Endothelial cell of umbilical vein (primary cell): ENCODE results near the gene NCK1. TPM values are rescaled to one million over a fixed set of nuclear protein-coding genes. Genes with fewer than 3 reads are reported as not detected.

Experiments used
- BruUV-seq: library from RNA; stranded (reverse); fragments of 400-500 nt; replicated peaks from 2 replicates; lab custom pipeline; 2021; lab: Mats Ljungman, UMichigan
- CTCF ChIA-PET: fragments of 300-600, 350-600 bp; sonication (Branson Sonifier 250); formaldehyde crosslinking; loops from one replicate; lab custom pipeline; 2021; ENCODE audit warnings: antibody characterized with exemption, inconsistent platforms; lab: Charles Lee
- POLR2A ChIA-PET: fragments of 300-600, 350-600 bp; sonication (Branson Sonifier 250); formaldehyde crosslinking; loops from one replicate; lab custom pipeline; 2021; ENCODE audit warnings: antibody characterized with exemption, inconsistent platforms; lab: Charles Lee
- DNase-seq: peaks from one replicate; pipeline ENCODE4 v3.0.0-alpha.2; 2011; ENCODE audit warnings: low read depth, low spot score
- FAIRE-seq: peaks from 2 replicates; lab custom pipeline; 2011; peaks lifted over from hg19 to GRCh38; lab: Jason Lieb, UNC
- H2AFZ ChIP-seq: 2 replicates; pipeline ENCODE4 v1.6.0; 2012; ENCODE audit warnings: low read depth, low read length, control low read depth, inconsistent platforms
- H3K27ac ChIP-seq: 2 replicates; pipeline ENCODE4 v1.5.1; 2011; ENCODE audit warnings: low read depth, mild to moderate bottlenecking, control low read depth, low read length, moderate library complexity; ENCODE audit not compliant: insufficient read depth
- H3K27me3 ChIP-seq, 2 experiments: 2 replicates each; pipeline versions ENCODE4 v1.6.0 to v1.6.1; 2011; ENCODE audit warnings: low read length in 2 of 2, mixed read lengths in 1 of 2; ENCODE audit not compliant: control insufficient read depth in 2 of 2, insufficient read depth in 2 of 2
- H3K36me3 ChIP-seq, 2 experiments: 2 replicates in 1 of 2; 3 replicates in 1 of 2; pipeline ENCODE4 v1.5.1; 2011; ENCODE audit warnings: low read length in 2 of 2, mild to moderate bottlenecking in 1 of 2, moderate library complexity in 1 of 2; ENCODE audit not compliant: control insufficient read depth in 2 of 2, insufficient read depth in 2 of 2; ENCODE audit errors: extremely low read depth in 1 of 2
- H3K4me1 ChIP-seq: 3 replicates; pipeline ENCODE4 v1.5.1; 2011; ENCODE audit warnings: mild to moderate bottlenecking, low read length; ENCODE audit not compliant: control insufficient read depth, insufficient read depth; ENCODE audit errors: extremely low read depth
- H3K4me2 ChIP-seq: 2 replicates; pipeline ENCODE4 v1.6.1; 2011; ENCODE audit warnings: low read length, control low read depth, mixed read lengths; ENCODE audit not compliant: insufficient read depth
- H3K4me3 ChIP-seq, 3 experiments: fragments of 200-600 bp in 1 of 3; sonication (generic), shearing (Covaris generic) in 1 of 3; replicated peaks in 1 of 3; 2 replicates each; pipeline ENCODE4 v1.5.1; 2011 to 2016; ENCODE audit warnings: control low read depth in 3 of 3, low read length in 3 of 3, mild to moderate bottlenecking in 2 of 3, inconsistent platforms in 1 of 3, low read depth in 1 of 3, moderate library complexity in 1 of 3; ENCODE audit not compliant: insufficient read depth in 1 of 3
- H3K79me2 ChIP-seq: 2 replicates; pipeline ENCODE4 v1.6.0; 2012; ENCODE audit warnings: low read length, inconsistent platforms; ENCODE audit not compliant: control insufficient read depth, insufficient read depth
- H3K9ac ChIP-seq: replicated peaks from 2 replicates; pipeline ENCODE3; 2011; ENCODE audit warnings: low read length, control low read depth; ENCODE audit not compliant: insufficient read depth; ENCODE audit errors: extremely low read depth
- H3K9me1 ChIP-seq: replicated peaks from 3 replicates; pipeline ENCODE4 v1.6.0; 2011; ENCODE audit warnings: mild to moderate bottlenecking, low read length; ENCODE audit not compliant: control insufficient read depth, insufficient read depth; ENCODE audit errors: extremely low read depth
- H3K9me3 ChIP-seq: replicated peaks from 2 replicates; pipeline ENCODE4 v1.5.1; 2012; ENCODE audit warnings: low read length, inconsistent platforms; ENCODE audit not compliant: control insufficient read depth, insufficient read depth
- H4K20me1 ChIP-seq: replicated peaks from 2 replicates; pipeline ENCODE3; 2011; ENCODE audit warnings: mild to moderate bottlenecking, low read length; ENCODE audit not compliant: control insufficient read depth, insufficient read depth; ENCODE audit errors: extremely low read depth
- EZH2 ChIP-seq: IDR thresholded peaks from 2 replicates; pipeline ENCODE4 v1.6.1; 2012; ENCODE audit warnings: borderline replicate concordance, low read depth, mild to moderate bottlenecking, moderate library complexity, low read length, inconsistent platforms; ENCODE audit not compliant: severe bottlenecking
- FOS ChIP-seq: IDR thresholded peaks from 2 replicates; pipeline ENCODE4 v1.6.1; 2011; ENCODE audit warnings: mild to moderate bottlenecking, low read length, moderate library complexity, borderline replicate concordance; ENCODE audit not compliant: insufficient read depth
- GATA2 ChIP-seq: IDR thresholded peaks from 2 replicates; pipeline ENCODE4 v1.7.0; 2011; ENCODE audit warnings: low read depth, mild to moderate bottlenecking, moderate library complexity, mixed read lengths, low read length; ENCODE audit not compliant: insufficient read length, insufficient read depth
- JUN ChIP-seq: IDR thresholded peaks from 2 replicates; pipeline ENCODE4 v1.6.1; 2011; ENCODE audit warnings: borderline replicate concordance, low read depth; ENCODE audit not compliant: insufficient read length, insufficient read depth
- MYC ChIP-seq: IDR thresholded peaks from one replicate; pipeline ENCODE4 v1.6.1; 2011; ENCODE audit warnings: mild to moderate bottlenecking, low read depth, low read length
- POLR2A ChIP-seq: IDR thresholded peaks from 2 replicates; pipeline ENCODE4 v1.6.1; 2012; ENCODE audit warnings: low read depth, mild to moderate bottlenecking, control low read depth, low read length
- POLR2AphosphoS5 ChIP-seq: IDR thresholded peaks from 2 replicates; pipeline ENCODE4 v1.6.1; 2012; ENCODE audit warnings: low read depth, mild to moderate bottlenecking, control low read depth, low read length, moderate library complexity; ENCODE audit not compliant: insufficient read depth
- dilution Hi-C: fragments of 300-500 bp; cut with MboI; formaldehyde crosslinking; loops from one replicate; pipeline ENCODE4 v1.15.0; 2019; ENCODE audit warnings: low sequenced_read_pairs; ENCODE audit not compliant: extremely low pct_ligation_motif_present
- intact Hi-C: fragments of 100-400 bp; cut with micrococcal nuclease; formaldehyde crosslinking; loops from one replicate; pipeline ENCODE4 v1.10.0; 2022
- polyA plus RNA-seq, 4 experiments: library from polyadenylated mRNA; depleted of rRNA in 3 of 4; stranded (reverse) in 3 of 4; unstranded in 1 of 4; fragments of >200 nt; gene quantifications; 2 replicates each; pipeline versions ENCODE4 v1.2.1 to v1.2.3, GENCODE V29; 2011 to 2012; ENCODE audit warnings: missing spikeins in 1 of 4
- total RNA-seq: library from RNA; stranded (reverse); gene quantifications from 2 replicates; pipeline ENCODE4 v1.2.3, GENCODE V29; 2021
- TF ChIP-seq, protein P1 (sequence below), 2 donors: IDR thresholded peaks; 1 replicate in 1 of 2; 2 replicates in 1 of 2; pipeline ENCODE4 v1.5.1; 2011; ENCODE audit warnings: low read length in 2 of 2, mild to moderate bottlenecking in 2 of 2, moderate library complexity in 2 of 2, control low read depth in 1 of 2, inconsistent platforms in 1 of 2, low read depth in 1 of 2; ENCODE audit not compliant: insufficient read depth in 1 of 2; ENCODE audit errors: extremely low read depth in 1 of 2
- TF ChIP-seq, protein P2 (sequence below): IDR thresholded peaks from 2 replicates; pipeline ENCODE4 v1.6.1; 2011; ENCODE audit not compliant: insufficient read depth, insufficient read length

Gene NCK1
- total and polyA plus RNA-seq, 2 donors (not counting 3 experiments of a cell fraction or from before 2014, with no cell fraction given), result 19.3 to 52.2 TPM

DNA sequence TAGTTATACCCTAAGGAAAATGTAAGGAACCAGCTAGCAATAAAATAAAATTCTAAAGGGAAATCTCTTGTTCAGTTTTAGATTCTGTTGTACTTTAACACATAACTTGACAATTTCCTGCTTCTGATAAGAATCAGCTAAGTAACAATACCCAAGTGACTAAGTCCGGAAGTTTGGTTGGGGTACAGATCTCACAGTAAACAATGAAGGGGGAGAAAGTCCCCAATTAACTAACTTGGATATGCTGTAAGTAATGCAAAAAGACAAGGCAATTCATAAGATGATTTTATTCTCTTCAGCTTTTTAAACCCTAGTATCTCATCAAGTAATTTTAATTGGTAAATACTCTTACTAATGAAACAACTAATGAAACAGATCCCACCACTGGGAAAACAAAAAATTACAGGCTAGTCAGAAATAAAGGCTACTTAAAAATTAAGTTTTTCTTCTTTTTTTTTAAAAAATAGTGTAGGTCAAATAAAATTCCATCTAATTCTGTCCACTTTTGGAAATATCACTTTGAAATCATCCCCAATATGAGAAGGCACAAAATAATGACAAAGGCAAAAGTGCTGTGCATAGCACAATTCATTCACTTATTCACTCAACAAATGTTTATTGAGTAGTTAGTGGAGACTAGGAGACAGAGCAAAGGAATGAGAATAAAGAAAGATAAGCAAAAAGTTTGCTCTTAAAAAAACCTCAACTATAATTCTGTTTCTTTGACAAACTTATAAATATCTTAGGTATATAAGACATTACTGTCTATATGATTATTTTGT is 58.0 kb downstream of the NCK1 start:
- TSS peak; percentile 69 for BruUV-seq
- intact Hi-C loops (loop anchor here (1.0 to 2.0 kb wide), 5 partner anchors 18 to 102 kb away; partner anchors contain the start of gene NCK1), dilution Hi-C loops (no loop called here)
- H3K27ac ChIP-seq, result peak overlapping the region; percentile 74
- FAIRE-seq (peak; percentile 85), DNase-seq (peak; percentile 92)
- no peaks in the 10 kb centered on the region for H3K27me3 ChIP-seq
- peak overlapping the region in 1 of 3 experiments; percentile 9 for H3K4me3 ChIP-seq
- ChIA-PET POLR2A (interaction anchor here (0.6 to 1.1 kb wide), 3 partner anchors 19 to 167 kb away, joined by 4 to 9 read pairs (median 4); partner anchors contain the start of genes NCK1 and STAG1), CTCF (interaction anchor here (0.7 to 1.4 kb wide), 7 partner anchors 9 to 614 kb away, joined by 3 to 12 read pairs (median 3); partner anchors contain the start of gene NCK1)
- no peaks in the 10 kb centered on the region for H4K20me1 ChIP-seq
- no peaks in the 10 kb centered on the region for H3K9me1 ChIP-seq
- H3K9ac ChIP-seq, result peak overlapping the region; percentile 66
- H3K4me2 ChIP-seq, result peak overlapping the region; percentile 82
- no peaks in the 10 kb centered on the region for H3K36me3 ChIP-seq
- H3K9me3 ChIP-seq, result no peaks in the 10 kb centered on the region
- H2AFZ ChIP-seq, result no peak overlapping the region
- H3K79me2 ChIP-seq, result peaks cover 75% of the 10 kb centered on the region
- TF ChIP-seq GATA2 (peak; percentile 97), EZH2 (no peak), JUN (peak; percentile 96), MYC (no peak), POLR2AphosphoS5 (peak; percentile 71), POLR2A (peak; percentile 64), FOS (peak; percentile 84)
- TF ChIP-seq, protein P1, sequence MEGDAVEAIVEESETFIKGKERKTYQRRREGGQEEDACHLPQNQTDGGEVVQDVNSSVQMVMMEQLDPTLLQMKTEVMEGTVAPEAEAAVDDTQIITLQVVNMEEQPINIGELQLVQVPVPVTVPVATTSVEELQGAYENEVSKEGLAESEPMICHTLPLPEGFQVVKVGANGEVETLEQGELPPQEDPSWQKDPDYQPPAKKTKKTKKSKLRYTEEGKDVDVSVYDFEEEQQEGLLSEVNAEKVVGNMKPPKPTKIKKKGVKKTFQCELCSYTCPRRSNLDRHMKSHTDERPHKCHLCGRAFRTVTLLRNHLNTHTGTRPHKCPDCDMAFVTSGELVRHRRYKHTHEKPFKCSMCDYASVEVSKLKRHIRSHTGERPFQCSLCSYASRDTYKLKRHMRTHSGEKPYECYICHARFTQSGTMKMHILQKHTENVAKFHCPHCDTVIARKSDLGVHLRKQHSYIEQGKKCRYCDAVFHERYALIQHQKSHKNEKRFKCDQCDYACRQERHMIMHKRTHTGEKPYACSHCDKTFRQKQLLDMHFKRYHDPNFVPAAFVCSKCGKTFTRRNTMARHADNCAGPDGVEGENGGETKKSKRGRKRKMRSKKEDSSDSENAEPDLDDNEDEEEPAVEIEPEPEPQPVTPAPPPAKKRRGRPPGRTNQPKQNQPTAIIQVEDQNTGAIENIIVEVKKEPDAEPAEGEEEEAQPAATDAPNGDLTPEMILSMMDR (IDR thresholded peaks at IDR 0.05; ENCODE audit: extremely low read depth in 1 of 2, insufficient read depth in 1 of 2, low read depth in 1 of 2, low read length in 2 of 2), result no peak
- TF ChIP-seq, protein P2, sequence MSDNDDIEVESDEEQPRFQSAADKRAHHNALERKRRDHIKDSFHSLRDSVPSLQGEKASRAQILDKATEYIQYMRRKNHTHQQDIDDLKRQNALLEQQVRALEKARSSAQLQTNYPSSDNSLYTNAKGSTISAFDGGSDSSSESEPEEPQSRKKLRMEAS, result no peak
- peaks cover 32% of the 10 kb centered on the region for H3K4me1 ChIP-seq
